Adrenal gland (tissue), 5 donors: Measurements from ENCODE around the gene USB1.

Experiments
- POLR2A ChIP-seq, 2 donors: fragments of 450-650 bp; IDR thresholded peaks; one replicate each; pipeline ENCODE4 v1.6.1; 2017; ENCODE audit warnings: antibody characterized with exemption in 2 of 2, mild to moderate bottlenecking in 2 of 2, moderate library complexity in 1 of 2
- TF ChIP-seq, protein P1 (sequence below), 6 experiments: fragments of 450-650 bp in 4 of 6; fragments of 200-600 bp in 2 of 6; sonication (generic) in 1 of 6; IDR thresholded peaks; 1 replicate in 5 of 6; 2 replicates in 1 of 6; pipeline versions ENCODE4 v1.5.1 to v1.8.0; 2016 to 2021; ENCODE audit warnings: antibody characterized with exemption in 6 of 6, mild to moderate bottlenecking in 2 of 6, moderate library complexity in 1 of 6
- donor health status: DM: no; HTN: no; CAD: no.

DNA sequence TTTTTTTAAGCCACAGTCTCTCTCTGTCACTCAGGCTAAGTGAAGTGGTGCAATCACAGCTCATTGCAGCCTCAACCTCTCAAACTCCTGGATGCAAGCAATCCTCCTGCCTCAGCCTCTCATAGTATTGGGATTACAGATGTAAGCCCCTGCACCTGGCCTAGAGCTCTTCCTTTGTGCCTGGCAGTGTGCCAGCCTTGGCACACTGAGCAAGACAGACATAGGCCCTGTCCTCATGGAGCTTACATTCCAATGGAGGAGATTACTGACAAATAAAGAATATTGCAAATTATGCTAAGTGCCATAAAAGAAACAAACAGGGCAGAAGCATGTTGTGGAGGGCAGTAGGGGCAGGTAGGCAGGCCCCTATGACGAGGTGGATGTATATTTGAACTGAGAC, 29.4 kb upstream of the USB1 start:
- TF ChIP-seq, protein P1, sequence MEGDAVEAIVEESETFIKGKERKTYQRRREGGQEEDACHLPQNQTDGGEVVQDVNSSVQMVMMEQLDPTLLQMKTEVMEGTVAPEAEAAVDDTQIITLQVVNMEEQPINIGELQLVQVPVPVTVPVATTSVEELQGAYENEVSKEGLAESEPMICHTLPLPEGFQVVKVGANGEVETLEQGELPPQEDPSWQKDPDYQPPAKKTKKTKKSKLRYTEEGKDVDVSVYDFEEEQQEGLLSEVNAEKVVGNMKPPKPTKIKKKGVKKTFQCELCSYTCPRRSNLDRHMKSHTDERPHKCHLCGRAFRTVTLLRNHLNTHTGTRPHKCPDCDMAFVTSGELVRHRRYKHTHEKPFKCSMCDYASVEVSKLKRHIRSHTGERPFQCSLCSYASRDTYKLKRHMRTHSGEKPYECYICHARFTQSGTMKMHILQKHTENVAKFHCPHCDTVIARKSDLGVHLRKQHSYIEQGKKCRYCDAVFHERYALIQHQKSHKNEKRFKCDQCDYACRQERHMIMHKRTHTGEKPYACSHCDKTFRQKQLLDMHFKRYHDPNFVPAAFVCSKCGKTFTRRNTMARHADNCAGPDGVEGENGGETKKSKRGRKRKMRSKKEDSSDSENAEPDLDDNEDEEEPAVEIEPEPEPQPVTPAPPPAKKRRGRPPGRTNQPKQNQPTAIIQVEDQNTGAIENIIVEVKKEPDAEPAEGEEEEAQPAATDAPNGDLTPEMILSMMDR (IDR thresholded peaks at IDR 0.05), result no peak
- TF ChIP-seq POLR2A (IDR thresholded peaks at IDR 0.05), result no peak
